ENCODE results near the gene PSME1. TPM values are rescaled to one million over a fixed set of nuclear protein-coding genes. Genes with fewer than 3 reads are reported as not detected.

The PSME1 gene
- total and polyA plus RNA-seq, 10 of the 15 experiments (the other 5 are each of a cell fraction or from before 2014, with no cell fraction given): 250 to 1,378 (median 412) TPM

GRCh38 chr14:24146978-24147760 is 11.2 kb downstream of the PSME1 start, which contains the start of gene RNF31 (continued):
- TF ChIP-seq EP300 (IDR thresholded peaks at IDR 0.05; ENCODE audit: borderline replicate concordance in 1 of 2, control insufficient read depth in 1 of 2, low read depth in 2 of 2, low read length in 2 of 2) (no peak), KLF5 (IDR thresholded peaks at IDR 0.05; ENCODE audit: partially characterized antibody) (peak; percentile 64), ZZZ3 (IDR thresholded peaks at IDR 0.05; ENCODE audit: control insufficient read depth, insufficient read length, low read depth) (no peak), RCOR1 (conservative IDR thresholded peaks at IDR 0.05; ENCODE audit: low read depth, low read length) (no peak), SKIL (IDR thresholded peaks at IDR 0.05; ENCODE audit: low read depth, poor library complexity, severe bottlenecking) (no peak), ZNF274 (IDR thresholded peaks at IDR 0.05; ENCODE audit: insufficient read depth, insufficient read length) (no peak), ZNF384 (IDR thresholded peaks at IDR 0.05; ENCODE audit: borderline replicate concordance, low read depth, low read length) (no peak), GATAD2B (conservative IDR thresholded peaks at IDR 0.05; ENCODE audit: low read depth) (peak; percentile 31), USF1 (IDR thresholded peaks at IDR 0.05; ENCODE audit: borderline replicate concordance, extremely low read length, insufficient read depth, low read depth, low read length) (no peak)
